ENCODE results near the gene DPF1.

GRCh38 chr19:38248421-38248820, 24.4 kb upstream of the DPF1 start:
- no peak for TF ChIP-seq CTCF (optimal IDR thresholded peaks at IDR 0.05 in 1 of 3, IDR thresholded peaks at IDR 0.05 in 1 of 3, conservative IDR thresholded peaks at IDR 0.05 in 1 of 3; ENCODE audit: extremely low read depth in 1 of 3, insufficient read depth in 2 of 3, low read length in 3 of 3)
- TF ChIP-seq EZH2 (IDR thresholded peaks at IDR 0.05; ENCODE audit: low read length): no peak
